ENCODE results near the gene OTULINL.

DNA sequence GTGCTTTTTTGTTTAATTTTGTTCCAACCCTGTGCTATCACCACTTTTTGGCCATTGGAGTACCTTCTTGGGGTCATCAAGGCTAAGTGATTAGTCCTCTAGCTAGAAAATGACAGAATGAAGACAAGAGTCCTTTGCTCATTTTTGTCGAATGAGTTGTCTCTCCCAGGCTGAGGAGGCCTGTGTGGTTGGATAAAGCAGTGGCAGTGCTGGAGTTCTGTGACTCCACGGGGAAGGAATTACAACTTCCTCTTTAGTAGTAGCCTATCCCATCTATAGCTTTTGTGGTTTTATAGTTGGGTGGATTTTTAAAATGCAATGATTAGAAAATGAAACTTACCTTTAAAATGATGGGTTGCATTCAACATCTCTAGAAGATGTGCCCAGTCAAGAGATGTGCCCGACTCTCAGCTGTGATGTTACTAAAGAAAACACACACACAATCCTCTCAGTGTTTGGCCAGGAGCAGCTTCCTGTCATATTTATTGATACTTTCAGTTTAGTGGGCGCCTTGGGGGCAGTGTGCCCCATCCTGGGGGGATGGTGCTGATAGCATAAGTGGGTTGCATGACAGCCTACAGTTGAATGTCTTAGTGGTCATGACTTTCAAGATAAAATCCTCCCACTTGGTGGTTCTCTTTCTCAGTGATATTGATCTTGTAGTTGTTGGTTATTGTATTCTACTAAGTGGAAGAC lies 11.9 kb downstream of the OTULINL start:
- no peak for TF ChIP-seq EZH2phosphoT487 (IDR thresholded peaks at IDR 0.05; ENCODE audit: borderline replicate concordance, low read depth)
- TF ChIP-seq CTCF (IDR thresholded peaks at IDR 0.05): no peak
